ENCODE data around the gene TRIML2. TPM values are rescaled to one million over a fixed set of nuclear protein-coding genes. Genes with fewer than 3 reads are reported as not detected.
"Not testable (repeated sequence)": the region's sequence is repeated elsewhere in the genome, so short reads cannot be mapped to it uniquely, and the experiment has no call there.

TRIML2 gene
- total RNA-seq, 8 experiments from 2014 or later: 0.32 to 0.90 (median 0.56) TPM; not detected in 3

DNA sequence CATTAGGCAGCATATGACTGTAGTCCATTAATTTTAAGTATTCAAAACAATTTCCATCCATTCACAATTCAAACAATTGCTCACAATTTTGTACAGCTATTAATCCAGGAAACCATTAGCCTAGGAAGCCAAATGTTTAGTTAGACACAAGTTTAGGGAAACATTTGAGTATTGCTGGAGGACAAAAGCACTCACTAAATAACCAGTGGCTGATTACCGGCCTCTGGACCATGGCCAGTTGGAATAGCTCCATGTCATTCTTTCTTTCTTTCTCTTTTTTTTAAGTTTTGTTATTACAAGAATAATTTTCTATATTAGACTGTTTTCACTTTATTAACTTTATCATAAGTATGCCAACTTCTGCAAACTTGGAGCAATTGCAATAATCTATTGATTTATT lies 31.3 kb downstream of the TRIML2 start:
- WGBS, 10 experiments: 0 to 100% (median 78%) methylated on average over 1 of the region's 1 CpG; no CpG with 5 or more reads in 3 of the 10 experiments
- in situ Hi-C loops (cut with MboI; ENCODE audit: low pct_unique_long_range_greater_than_20kb in 2 of 9, low sequenced_read_pairs in 9 of 9, unreplicated experiment in 9 of 9): no loop called here
- ATAC-seq (replicated peaks in 6 of 8): no peak

DNA sequence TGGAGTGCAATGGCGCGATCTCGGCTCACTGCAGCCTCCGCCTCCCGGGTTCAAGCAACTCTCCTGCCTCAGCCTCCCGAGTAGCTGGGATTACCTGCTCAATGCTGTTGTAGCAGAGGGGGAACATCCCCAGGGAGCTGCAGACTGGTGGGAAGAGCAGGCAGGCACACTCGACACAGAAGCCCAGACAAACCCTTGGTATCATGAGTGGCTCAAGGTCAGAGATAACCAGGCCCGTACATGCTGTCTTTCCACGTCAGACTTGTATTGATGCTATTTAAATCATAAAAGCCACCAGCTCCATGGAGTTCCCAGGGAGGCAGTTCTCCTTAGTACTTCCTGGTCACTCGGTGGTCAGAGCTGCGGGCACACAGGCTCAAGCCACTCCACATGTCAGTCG lies 33.2 kb downstream of the TRIML2 start:
- H3K27ac ChIP-seq: no peak overlapping the region
- 48 to 96% (median 92%) methylated on average over 1 to 8 of the region's 12 CpGs; no CpG with 5 or more reads in 1 of the 10 experiments for WGBS, 10 experiments
- H3K4me1 ChIP-seq (replicated peaks in 1 of 2): peaks cover 0 to 10% of the 10 kb centered on the region in 2 donors
- no peak overlapping the region for H3K4me3 ChIP-seq
- no peak for ATAC-seq (replicated peaks in 6 of 8)
- in situ Hi-C loops (cut with MboI; ENCODE audit: low pct_unique_long_range_greater_than_20kb in 2 of 9, low sequenced_read_pairs in 9 of 9, unreplicated experiment in 9 of 9): no loop called here

More for the DNA sequence above, 31.3 kb downstream of the TRIML2 start:
- no peak overlapping the region for H3K4me3 ChIP-seq
- no peak overlapping the region for H3K27ac ChIP-seq
- H3K4me1 ChIP-seq (replicated peaks in 1 of 2): peaks cover 0 to 19% of the 10 kb centered on the region in 2 donors

DNA sequence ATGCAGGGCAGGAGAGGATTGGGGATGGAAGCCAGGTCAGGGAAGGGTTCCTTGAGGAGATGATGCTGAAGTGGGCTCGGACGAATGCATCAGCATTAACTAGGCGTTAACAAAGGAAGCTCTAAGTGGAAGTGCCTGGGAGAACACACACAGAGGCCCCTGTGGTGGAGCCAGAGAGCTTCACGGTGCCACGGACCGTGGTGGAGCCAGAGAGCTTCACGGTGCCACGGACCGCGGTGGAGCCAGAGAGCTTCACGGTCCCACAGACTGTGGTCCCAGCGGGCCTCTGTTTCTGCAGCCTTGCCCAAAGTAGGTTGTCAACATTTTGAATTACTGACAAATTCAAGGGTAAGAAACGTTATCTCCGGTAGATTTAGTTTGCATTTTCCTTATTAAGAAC lies 48.3 kb downstream of the TRIML2 start:
- no peak overlapping the region for H3K27ac ChIP-seq
- no peak for ATAC-seq (replicated peaks in 6 of 8)
- no peaks in the 10 kb centered on the region for H3K4me1 ChIP-seq (replicated peaks in 1 of 2)
- in situ Hi-C loops (cut with MboI; ENCODE audit: low pct_unique_long_range_greater_than_20kb in 2 of 9, low sequenced_read_pairs in 9 of 9, unreplicated experiment in 9 of 9): no loop called here
- no peak overlapping the region for H3K4me3 ChIP-seq
- 14 to 100% (median 91%) methylated on average over 3 to 14 of the region's 14 CpGs; no CpG with 5 or more reads in 1 of the 10 experiments for WGBS, 10 experiments

DNA sequence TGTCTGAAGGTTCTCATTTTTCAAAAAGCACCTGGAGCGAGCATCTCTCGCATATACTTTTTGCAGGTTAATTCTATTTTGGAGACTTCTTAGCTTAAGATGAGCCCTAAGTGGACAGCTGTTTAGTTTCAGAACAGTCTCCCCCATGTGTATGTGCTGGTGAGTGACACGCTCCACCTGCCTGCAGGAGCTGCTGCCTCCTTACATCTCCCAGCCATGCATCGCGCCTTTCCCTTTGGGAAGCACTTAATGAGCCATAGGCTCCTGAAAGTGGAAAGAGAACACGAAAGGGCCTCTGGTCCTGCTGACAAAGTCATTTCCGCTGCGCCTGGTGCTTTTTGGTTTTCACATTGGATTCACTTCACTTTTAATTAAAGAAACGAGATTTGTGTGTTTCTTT lies 56.1 kb downstream of the TRIML2 start:
- 20 to 100% (median 77%) methylated on average over 1 to 9 of the region's 9 CpGs for WGBS, 10 experiments
- Histone ChIP-seq H3K4me3 (no peak overlapping the region), H3K4me1 (replicated peaks in 1 of 2) (no peaks in the 10 kb centered on the region), H3K27ac (no peak overlapping the region)
- in situ Hi-C loops (cut with MboI; ENCODE audit: low pct_unique_long_range_greater_than_20kb in 2 of 9, low sequenced_read_pairs in 9 of 9, unreplicated experiment in 9 of 9): no loop called here
- ATAC-seq (replicated peaks in 6 of 8): no peak

DNA sequence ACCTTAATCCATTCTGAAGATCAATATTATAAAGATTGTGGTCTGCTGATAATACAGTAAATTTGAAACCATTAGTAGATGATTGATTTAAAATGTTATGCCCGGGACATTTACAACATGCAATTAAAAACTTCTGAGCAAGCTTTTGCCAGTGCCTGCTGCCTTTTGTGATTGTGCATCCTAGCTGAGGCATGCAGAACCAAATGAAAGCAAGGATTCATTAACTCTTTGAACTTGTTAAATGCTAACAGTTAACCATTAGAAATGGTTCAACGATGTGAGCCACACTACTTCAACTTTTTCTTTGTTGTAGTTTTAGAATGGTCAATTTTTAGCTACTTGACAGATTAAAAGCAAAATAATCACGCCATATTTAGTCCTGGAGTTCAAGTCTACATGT lies 62.7 kb downstream of the TRIML2 start:
- Histone ChIP-seq H3K27ac (no peak overlapping the region), H3K4me1 (replicated peaks in 1 of 2) (no peaks in the 10 kb centered on the region), H3K4me3 (no peak overlapping the region)
- 0 to 36% (median 21%) methylated on average over 1 to 3 of the region's 3 CpGs for WGBS, 10 experiments
- in situ Hi-C loops (cut with MboI; ENCODE audit: low pct_unique_long_range_greater_than_20kb in 2 of 9, low sequenced_read_pairs in 9 of 9, unreplicated experiment in 9 of 9): no loop called here
- no peak for ATAC-seq (replicated peaks in 6 of 8)

DNA sequence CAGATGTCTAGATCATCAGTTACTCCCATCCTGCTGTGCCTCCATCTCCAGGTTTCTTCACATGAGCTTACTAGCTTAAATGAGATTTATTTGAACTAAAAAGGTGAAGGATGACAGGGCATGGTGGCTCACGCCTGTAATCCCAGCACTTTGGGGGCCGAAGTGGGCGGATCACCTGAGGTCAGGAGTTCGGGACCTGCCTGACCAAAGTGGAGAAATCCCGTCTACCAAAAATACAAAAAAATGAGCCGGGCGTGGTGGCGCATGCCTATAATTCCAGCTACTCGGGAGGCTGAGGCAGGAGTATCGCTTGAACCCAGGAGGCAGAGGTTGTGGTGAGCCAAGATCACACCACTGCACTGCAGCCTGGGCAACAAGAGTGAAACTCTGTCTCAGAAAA lies 63.9 kb downstream of the TRIML2 start:
- H3K4me1 ChIP-seq (replicated peaks in 1 of 2); ATAC-seq (replicated peaks in 6 of 8); H3K4me3 ChIP-seq; in situ Hi-C loops (cut with MboI; ENCODE audit: low pct_unique_long_range_greater_than_20kb in 2 of 9, low sequenced_read_pairs in 9 of 9, unreplicated experiment in 9 of 9); H3K27ac ChIP-seq: not testable (repeated sequence)
- WGBS, 10 experiments: 48 to 100% (median 88%) methylated on average over 1 to 10 of the region's 10 CpGs; no CpG with 5 or more reads in 1 of the 10 experiments

DNA sequence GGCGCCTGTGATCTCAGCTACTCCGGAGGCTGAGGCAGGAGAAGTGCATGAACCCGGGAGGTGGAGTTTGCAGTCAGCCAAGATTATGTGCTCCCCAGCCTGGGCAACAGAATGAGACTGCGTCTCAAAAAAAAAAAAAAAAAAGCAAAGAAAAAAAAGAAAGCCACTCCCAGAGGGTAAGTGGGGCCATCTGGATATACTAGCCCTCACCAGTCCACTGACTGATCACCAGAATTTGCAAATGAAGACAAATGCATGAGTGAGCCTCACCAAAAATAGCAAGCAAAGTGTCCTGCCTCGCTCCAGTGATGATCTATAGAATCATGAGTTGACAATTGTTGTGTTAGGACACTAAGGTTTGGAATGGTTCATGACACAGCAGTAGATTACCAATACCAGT lies 66.2 kb downstream of the TRIML2 start:
- Histone ChIP-seq H3K27ac (no peak overlapping the region), H3K4me3 (no peak overlapping the region), H3K4me1 (replicated peaks in 1 of 2) (no peaks in the 10 kb centered on the region)
- in situ Hi-C loops (cut with MboI; ENCODE audit: low pct_unique_long_range_greater_than_20kb in 2 of 9, low sequenced_read_pairs in 9 of 9, unreplicated experiment in 9 of 9): no loop called here
- ATAC-seq (replicated peaks in 6 of 8): peak in 4 of 8 experiments; percentile 29 to 94 (median 82)
- WGBS, 10 experiments: 0 to 83% (median 56%) methylated on average over 1 to 5 of the region's 5 CpGs

DNA sequence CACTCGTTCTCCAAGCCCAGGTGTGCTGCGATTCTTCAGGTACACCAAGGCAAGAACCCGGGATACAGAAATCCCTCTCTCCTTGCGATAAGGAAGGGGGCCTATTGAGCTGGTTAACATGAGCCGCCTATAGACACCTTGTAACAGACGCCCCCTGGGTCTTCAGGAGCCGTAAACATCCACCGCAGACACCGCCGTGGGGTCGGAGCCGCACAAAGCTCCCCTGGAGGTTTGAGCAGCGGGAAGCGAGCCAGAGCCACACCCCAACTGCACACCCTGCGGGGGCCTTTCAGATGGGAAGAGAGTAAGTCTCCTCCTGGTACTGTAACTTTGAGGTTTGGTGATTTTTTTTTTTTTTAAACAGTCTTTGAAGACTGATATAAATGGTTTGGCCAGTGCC lies 67.2 kb downstream of the TRIML2 start:
- Histone ChIP-seq H3K4me1 (replicated peaks in 1 of 2) (no peaks in the 10 kb centered on the region), H3K4me3 (no peak overlapping the region), H3K27ac (no peak overlapping the region)
- ATAC-seq (replicated peaks in 6 of 8): no peak
- 51 to 100% (median 85%) methylated on average over 1 to 12 of the region's 15 CpGs; no CpG with 5 or more reads in 4 of the 10 experiments for WGBS, 10 experiments
- in situ Hi-C loops (cut with MboI; ENCODE audit: low pct_unique_long_range_greater_than_20kb in 2 of 9, low sequenced_read_pairs in 9 of 9, unreplicated experiment in 9 of 9): no loop called here

DNA sequence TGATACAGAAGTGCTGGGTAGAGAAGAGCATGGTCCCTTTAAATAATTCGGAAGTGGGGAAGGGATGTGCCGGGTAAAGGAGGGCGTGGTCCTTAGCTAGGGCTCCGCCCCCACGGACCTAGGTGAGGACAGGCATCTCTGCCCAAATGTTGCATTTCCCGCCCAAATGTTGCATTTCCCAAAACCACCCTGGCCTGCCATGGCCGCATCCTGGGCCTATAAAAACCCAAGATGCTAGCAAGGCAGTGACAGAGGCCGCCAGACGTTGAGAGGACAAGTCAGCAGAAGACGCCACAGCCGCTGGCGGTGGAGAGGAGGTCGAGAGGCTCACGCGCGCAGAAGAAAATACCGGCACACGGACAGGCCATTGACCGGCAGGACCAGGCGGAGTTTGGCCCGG lies 67.7 kb downstream of the TRIML2 start:
- ATAC-seq (replicated peaks in 6 of 8): no peak
- in situ Hi-C loops (cut with MboI; ENCODE audit: low pct_unique_long_range_greater_than_20kb in 2 of 9, low sequenced_read_pairs in 9 of 9, unreplicated experiment in 9 of 9): no loop called here
- WGBS, 10 experiments: 55 to 96% (median 77%) methylated on average over 1 to 14 of the region's 21 CpGs; no CpG with 5 or more reads in 4 of the 10 experiments

More for the DNA sequence above, 67.7 kb downstream of the TRIML2 start:
- Histone ChIP-seq H3K4me1 (replicated peaks in 1 of 2) (no peaks in the 10 kb centered on the region), H3K27ac (no peak overlapping the region), H3K4me3 (no peak overlapping the region)

Other genes starting within 250 kb of the TRIML2 start
- gene ZFP42, start 113.8 kb downstream of the TRIML2 start, total RNA-seq: under 1 TPM in 3 of 8 experiments, not detected in 5; 0.17 to 0.47 (median 0.18) TPM
- gene TRIML1, start 29.8 kb upstream of the TRIML2 start, total RNA-seq: under 1 TPM in 3 of 8 experiments, not detected in 5; 0.13 to 0.62 (median 0.52) TPM

Measured in motor neuron (in vitro differentiated cells).